PC-9 (cell line): ENCODE results near the gene SLC35F3.

ENCODE experiments used
- CTCF ChIP-seq: fragments of 200-600 bp; sonication (generic); conservative IDR thresholded peaks from 2 replicates; pipeline ENCODE4 v1.6.1; 2017; ENCODE audit warnings: mixed run types, antibody characterized with exemption, mild to moderate bottlenecking, moderate library complexity
- EZH2 ChIP-seq: fragments of 200-600 bp; sonication (generic); IDR thresholded peaks from 2 replicates; pipeline ENCODE4 v1.8.0; 2017; ENCODE audit warnings: antibody characterized with exemption, low read depth

GRCh38 chr1:234256359-234256758 lies 351.9 kb downstream of the SLC35F3 start:
- TF ChIP-seq CTCF: no peak
- no peak for TF ChIP-seq EZH2
